NCI-H510A treated with DMSO at 0.1 percent for 48 hours (cell line): Measurements from ENCODE around the gene PRKG1.

Source experiments
- DNase-seq: peaks from one replicate; lab custom pipeline; 2025; lab: John Stamatoyannopoulos, UW

The PRKG1 gene

DNA sequence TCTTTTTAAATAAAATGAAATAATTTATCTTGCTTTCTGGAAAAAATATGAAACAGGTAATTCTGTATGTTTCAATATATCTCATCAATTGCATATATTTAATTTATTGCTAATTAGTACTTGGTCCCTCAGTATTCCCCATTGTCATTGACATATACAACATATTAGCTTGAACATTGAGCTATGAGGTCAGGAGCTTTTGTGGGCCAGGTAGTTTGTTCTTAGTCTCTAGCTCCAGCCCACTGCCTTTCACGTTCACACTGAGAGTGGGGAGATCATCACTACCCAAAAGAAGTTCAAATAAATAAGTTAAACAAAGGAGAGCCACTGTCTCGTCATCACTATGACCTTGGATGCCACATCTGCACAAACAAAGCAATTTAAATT lies 1185.1 kb downstream of the PRKG1 start:
- DNase-seq: no peak

DNA sequence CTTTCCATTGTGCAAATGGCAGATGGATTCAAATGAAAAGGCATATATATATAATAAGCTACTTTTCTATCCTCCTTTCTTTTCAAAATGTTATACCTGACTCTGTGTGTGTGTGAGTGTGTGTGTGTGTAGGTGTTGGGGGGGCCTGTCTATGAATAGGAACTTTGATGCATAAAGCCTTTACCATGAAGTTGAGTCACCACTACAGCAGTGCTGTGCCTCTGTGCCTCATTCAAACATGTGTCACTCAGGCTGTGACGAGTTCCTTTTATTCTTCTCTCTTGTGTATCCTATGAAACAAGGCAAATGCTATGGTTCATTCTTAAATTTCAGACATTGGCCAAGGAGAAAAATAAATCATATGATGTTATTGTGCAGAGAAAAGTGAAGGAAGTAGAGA lies 1187.1 kb downstream of the PRKG1 start:
- no peak for DNase-seq

DNA sequence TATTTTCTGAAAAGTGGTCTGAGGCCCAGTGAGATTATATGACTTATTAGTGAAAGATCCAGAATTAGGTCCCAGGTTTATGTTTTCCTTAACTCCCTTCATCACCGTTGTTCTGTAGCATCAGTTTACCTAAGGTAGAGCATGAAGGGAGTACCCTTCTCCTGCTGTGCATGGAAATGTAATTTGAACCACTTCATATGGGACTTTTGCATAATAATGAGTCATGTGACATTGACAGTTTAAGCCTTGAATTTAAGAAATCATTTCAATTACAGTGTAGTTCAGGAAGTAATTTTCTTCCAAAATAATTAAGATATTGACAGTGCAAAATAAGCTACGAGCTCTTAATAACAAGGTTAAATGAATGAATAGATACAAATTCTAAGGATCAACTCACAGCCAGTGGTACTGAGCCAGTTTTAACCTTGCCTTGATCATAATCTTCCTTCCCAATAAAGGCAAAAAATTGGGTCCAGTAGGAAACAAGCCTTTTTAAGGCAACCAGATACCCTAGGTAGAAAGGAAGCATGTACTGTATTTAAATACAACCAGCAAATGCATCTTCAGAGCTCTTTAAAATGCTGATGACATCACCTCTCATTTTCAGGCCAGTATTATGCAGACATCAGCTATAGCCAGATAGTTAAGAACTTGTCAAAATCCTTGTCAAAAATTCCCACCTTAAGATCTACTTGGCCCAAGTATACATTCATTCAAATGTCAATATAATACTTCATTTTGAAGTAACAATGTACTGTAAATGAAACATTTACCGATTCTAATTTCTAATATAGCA lies 1191.0 kb downstream of the PRKG1 start:
- no peak for DNase-seq

DNA sequence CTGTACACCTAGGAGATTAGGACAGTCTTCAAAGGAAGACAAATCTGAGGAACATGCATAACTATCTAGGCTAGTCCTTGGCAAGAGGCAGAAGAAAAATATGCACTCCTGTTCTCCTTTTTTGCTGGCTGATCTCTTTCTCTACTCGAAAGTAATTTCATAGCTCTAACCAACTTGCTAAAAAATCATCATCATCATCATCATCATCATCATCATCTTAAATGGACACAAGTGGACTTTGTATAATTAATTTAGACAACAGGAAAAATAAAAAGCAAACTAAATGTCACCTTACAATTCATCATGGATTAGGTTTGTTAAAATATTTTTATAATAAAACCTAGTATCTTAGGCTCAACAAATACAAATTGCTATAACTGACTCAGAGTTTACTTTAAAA lies 1192.6 kb downstream of the PRKG1 start:
- no peak for DNase-seq

DNA sequence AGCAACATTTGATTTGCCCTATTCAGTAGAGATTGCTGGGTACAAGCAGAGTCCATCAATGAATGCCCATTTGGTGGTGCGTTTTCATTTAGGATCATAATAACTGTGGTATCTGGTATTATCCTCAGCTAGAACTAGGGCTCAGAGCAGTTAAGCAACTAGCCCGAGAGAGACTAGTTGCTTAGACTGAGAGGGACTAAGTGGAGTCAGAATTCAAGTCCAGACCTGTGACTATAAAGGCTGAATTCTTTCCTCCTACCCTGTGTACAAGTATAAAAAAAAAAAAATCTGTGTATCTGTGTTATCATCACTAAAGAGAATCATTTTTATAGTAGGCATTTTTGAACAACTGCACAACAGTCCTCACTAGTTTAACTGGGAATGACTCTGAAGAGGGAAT lies 1194.5 kb downstream of the PRKG1 start:
- DNase-seq: no peak

DNA sequence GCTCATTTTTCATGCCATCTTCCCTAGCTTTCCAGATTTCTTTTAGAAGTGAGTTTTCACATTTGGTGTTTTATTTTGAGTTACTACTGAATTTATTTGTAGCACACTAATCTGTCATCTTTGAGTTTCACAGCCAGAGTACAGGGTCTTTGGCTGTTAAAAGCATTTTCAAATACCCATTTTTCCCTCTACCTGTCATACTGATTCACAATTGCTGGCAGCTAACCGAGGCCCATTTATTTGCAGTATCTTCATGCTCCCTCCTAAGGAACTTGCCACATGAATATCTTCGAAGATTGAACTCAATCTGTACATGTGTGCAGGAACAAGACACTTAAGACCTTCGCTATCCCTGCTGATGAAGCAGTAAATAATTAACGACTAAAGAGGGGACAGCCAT lies 1194.9 kb downstream of the PRKG1 start:
- DNase-seq: no peak

DNA sequence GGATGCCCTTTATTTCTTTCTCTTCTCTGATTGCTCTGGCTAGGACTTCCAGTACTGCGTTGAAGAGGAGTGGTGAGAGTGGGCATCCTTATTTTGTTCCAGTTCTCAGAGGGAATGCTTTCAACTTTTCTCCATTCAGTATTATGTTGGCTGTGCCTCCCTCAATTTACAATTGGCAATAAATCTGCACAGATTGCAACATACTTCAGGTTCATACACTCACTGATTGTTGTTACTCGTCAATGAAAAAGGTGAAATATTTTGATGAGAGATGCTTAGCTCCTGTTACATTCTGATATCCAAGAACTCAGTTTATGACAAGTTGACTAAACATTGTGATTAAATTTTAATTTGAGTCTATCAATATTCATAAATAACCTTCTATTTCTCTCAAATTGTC lies 1201.9 kb downstream of the PRKG1 start:
- DNase-seq: no peak

DNA sequence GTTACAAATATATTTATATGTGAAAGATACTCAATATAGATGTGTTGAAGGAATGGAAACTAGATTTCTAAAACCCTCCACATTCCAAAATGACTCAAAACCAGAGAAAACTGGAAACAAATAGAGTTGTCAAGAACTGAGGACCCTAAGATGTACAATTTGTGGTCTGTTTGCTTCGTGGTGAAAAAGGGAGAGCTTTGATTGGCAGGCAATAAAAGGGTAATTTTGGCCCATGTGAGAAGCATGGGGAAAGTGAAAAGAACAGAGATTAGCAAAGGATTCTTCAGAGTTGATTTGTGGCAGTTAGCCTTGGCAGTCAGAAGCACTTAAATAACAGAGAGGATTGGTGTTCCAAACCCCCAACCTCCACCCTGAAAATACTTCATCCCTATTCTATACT lies 1202.7 kb downstream of the PRKG1 start:
- DNase-seq: no peak

DNA sequence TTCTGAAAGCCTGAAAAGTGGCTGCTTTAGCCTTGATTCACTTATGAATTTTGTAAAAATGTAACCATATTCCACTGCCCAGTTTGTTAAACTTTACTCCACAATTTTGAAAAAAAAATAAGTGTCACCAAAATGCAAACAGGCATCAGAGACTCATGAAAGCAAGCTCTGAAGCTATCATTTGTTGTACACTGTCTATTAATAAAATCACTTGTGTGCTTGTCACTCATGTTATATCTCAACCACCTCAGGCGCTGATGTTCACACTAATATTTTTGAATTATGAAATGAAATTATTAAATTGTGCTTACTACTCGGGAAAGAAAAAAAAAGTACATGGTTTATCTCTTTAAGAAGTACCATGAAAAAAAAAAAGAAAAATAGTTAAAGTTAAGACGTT lies 1205.3 kb downstream of the PRKG1 start:
- no peak for DNase-seq

DNA sequence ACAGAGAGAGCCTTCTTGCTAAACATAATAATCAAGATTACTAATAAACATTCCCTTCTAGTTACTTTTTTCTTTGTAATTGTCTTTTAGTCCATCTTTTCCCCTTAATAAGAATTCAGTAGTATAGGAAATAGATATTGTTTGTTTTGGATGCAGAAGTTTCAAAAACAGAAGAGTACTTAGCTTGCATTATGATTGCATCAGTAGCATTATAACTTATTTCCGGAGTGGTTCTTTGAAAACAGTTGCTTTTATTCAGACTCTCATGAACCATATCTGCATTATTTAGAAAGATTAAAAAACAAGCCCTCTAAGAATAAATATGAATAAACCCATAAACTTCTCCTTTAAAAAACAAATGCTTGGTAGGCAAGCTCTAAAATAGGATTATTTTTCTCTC lies 1205.8 kb downstream of the PRKG1 start:
- DNase-seq: no peak

DNA sequence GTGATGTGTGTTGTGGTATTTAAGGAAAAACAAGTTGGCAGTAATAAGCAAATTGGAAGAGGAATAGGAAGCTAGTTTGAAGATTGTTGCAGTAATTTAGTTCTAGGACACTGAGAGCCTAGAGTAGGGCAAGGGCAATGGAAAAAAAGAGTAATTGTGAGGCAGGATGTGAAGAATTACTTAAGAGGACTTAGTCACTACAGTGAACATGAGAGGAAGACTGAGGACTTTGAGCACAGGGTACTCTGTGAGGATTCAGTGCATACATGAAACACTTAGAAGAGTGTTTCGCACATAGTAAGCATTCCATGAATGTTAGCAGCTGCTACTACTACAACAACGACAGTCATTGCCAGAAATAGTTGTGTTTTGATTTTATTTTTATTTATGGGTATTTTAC lies 1208.9 kb downstream of the PRKG1 start:
- DNase-seq: no peak

DNA sequence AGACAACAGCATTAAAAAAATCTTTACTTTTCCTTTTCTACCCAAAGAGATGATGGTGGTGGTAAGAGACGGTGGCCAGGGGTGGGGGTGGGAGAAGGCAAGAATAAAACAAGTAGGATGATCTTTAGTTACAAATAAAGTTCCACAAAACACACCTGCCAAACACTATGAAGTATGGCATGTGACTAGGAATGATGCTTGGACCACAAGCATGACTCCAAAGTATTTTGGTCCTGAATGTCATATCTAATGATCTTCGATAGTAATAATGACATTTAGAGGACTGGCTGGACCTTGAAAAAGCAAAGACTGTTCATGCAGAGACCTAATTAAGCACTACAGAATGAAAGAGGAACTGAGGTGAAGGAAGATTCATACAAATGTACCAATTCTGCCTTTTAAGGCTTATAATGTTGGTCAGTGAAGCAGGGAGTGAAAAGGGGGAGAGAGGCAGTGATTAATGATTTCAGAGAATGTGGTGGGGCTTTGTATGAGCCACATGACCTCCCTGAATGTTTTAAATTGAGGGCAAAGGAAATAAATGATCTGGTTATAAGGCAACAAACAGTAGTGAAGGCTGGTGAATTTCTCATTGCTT lies 1210.2 kb downstream of the PRKG1 start:
- DNase-seq: no peak

DNA sequence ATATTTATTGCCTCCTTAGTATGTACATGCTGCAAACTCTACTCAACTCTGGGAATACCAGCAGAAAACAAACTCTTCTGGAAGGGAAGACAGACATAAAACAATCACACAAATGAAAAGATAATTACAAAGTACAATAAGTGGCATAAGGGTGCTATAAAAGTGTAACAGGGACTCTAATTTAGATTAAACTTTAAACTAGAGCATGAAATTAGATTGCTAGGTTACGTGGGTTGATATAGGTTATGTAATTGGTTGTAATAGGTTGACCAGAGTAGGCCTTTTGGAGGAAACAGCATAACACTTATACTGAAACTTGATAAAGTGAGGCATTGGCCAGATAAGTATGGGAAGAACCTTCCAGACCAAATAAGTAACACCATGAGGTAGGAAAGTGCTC lies 1213.6 kb downstream of the PRKG1 start:
- DNase-seq: no peak

DNA sequence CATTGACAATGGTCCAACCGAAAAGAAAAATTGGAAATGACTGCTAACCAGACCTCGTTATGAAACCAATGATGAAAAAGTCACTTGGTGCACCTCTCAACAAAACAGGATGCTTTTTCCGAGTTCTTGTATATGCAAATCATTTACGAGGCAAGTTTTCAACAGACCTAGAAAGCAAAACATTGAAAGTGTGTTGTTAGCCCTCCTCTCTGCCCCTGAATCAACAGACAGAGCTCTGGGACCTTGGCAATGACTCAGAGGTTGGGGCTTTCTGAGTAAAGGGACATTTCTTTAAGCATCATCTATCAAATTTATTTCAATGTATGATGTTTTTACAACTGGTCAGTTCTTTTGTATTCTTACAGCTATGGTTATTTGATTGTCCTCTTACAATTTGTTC lies 1223.5 kb downstream of the PRKG1 start:
- DNase-seq: no peak

DNA sequence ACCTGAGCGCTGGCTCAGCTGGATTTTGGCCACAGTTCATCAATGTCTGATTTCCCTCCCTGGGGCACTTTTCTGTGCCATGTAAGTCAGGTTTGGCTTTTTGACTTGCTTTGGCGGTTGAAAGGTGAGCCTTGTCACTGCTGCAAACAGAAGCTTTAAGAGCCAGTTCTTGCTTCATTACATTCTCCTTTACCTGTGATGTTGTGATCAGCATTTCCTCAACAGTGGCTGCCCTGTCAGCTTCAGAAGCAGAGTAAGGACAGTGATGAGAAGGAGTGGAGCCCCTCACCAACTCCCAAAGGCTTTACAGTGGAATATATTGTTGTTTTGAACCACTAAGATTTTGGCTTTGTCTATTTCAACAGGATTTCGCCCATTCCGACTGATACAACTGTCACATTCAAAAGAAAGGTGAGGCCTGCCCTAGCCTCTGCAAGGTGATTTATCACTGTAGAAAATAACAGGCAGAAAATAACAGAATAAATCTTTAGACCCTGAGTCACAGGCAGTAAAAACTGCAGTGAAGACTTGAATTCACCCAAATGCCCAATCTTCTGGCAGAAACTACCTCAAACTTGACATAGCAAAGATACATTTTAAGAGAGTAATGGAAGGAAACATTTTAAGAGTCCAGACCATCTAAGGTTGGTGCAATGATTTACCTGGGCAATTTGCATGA lies 1226.5 kb downstream of the PRKG1 start:
- no peak for DNase-seq

DNA sequence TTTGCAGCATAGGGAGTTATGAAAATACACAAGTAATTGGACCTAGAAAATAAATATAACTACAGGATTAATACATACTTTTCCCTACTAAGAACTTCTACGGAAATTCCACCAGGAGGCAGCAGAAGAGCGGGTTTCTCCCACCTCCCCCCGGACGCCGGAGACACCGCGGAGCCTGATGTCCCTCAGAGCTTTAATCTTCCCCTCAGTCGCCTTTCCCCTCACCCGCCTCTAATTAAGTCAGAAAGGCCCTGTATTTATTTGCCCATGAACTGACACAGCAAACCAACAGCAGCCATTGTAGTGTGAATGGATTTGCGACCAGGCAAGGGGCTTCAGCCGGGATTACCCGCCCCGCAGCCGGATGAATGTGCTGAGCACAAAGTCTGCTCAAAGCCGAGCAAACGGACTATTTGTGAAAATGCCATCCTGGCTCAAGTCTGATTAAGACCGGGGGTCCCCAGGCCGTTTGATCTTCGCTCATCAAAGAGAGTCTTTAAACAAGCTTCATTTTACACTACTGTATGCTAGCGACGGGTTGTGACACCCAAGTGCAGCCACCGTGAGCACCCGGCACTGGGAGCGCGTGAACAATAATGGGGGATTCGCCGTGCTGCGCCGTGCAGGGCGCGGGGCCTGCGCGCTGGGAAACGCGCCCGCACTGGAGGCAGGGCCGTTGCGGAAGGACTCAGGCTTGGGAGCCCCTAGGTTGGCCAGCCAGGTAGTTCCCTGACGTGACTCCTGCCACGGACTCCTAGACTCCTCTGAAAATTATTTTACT lies 1234.2 kb downstream of the PRKG1 start:
- DNase-seq: peak; percentile 39

DNA sequence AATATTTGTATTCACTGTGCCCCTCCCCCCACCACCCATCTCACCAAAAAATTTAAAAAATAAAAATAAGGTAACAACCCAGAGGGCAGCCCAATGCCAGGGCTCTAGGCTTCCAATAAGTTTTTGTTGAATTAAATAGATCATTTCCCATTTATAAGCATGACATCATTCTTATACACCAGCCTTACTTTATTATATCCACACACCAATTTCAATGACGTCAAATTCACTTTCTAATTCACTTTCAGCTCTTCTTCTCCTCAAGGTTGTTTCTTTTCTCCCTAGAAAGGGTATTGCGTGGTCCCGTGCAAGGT lies 1238.6 kb downstream of the PRKG1 start:
- DNase-seq: no peak

DNA sequence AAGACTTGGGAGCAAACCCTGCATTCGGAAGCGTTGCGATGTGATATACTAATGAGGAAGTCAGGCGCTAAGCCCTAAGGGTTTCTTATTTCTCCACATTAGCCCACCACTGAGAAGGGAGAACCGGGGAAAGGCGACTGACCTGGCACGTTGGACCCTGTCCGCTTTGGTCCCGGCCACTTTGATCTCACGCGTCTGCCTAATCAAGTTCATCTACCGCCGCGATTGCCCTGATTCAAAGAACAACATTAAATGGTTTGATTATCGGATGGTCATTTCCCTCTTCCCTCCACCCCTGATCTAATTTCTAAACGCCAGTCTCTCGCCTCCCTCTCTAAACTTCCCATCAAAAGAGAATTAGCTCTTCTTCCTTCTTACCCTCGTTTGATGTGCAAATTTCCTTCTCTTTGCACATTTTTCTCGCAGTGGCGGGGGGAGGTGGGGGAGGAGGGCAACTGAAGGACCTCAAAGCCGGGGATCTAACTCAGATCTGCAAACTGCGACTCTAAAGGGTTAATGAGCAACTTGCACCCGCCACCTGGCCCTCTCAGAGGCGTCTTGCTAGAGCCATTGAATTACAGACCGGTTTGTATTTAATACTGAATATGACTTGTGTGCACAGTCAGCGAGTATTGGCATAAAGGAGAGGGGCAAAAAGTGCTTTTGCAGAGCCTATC lies 1239.1 kb downstream of the PRKG1 start:
- peak; percentile 51 for DNase-seq

DNA sequence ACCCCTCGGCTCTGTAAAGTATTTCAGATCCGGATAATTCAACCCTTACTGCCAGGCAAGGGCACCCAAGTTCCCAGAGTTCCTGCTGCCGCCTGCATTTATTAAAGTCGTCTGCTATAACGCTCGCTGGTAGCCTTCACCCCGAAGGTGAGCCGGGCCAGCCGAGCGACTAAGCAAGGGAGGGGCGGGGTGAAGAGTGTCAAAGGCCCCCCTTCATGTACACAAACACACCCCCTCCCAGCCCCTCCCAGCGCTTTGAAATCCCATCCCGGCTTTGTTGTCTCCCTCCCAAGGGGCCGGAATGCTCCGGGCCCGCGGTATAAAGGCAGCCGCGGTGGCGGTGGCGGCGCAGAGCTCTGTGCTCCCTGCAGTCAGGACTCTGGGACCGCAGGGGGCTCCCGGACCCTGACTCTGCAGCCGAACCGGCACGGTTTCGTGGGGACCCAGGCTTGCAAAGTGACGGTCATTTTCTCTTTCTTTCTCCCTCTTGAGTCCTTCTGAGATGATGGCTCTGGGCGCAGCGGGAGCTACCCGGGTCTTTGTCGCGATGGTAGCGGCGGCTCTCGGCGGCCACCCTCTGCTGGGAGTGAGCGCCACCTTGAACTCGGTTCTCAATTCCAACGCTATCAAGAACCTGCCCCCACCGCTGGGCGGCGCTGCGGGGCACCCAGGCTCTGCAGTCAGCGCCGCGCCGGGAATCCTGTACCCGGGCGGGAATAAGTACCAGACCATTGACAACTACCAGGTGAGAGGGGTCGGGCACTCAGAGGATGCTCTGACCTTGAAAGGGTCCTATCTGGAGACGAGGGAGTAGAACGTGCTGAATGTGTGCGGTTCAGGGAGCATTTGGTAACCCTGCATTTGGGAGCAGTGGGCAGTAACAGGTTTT lies 1239.9 kb downstream of the PRKG1 start, which contains the start of gene DKK1:
Gene DKK1, plus strand, starts transcription at position 349 of the 889 bp plus-strand sequence. Its CDS starts 154 bp downstream, at position 503.
- peak; percentile 61 for DNase-seq

DNA sequence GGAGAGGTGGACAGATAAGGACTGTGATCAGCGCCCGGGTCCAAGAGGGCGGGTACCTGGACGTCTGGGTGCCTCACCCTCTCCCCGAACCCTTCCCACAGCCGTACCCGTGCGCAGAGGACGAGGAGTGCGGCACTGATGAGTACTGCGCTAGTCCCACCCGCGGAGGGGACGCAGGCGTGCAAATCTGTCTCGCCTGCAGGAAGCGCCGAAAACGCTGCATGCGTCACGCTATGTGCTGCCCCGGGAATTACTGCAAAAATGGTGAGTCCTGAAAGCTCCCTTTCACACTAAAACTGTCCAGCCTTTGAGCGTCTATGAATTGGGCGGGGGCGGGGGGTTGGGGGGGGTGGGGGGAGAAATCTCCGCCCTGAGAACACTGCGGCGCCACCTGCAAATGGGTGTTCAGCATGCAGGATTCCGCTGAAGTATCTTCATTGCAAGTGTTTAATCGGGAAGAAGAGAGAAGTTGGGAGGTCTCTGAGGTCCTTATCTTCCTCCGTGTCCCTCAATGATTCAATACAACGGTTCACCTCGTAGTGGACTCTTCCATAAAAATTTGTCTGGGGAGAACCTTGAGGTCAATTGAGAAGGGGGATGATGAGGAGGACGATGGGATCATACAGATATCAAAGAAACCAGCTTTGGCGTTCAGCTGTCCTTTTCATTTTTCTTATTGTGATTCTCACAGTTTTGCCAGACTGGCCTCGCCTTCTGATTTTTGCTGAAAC lies 1240.7 kb downstream of the PRKG1 start:
- DNase-seq: no peak
